Right hindlimb (tissue), 1 donor: Measurements from ENCODE around the gene PTPN14.
"Not testable (repeated sequence)": the region's sequence is repeated elsewhere in the genome, so short reads cannot be mapped to it uniquely, and the experiment has no call there.

ENCODE experiments used
- DNase-seq: peaks from one replicate; pipeline ENCODE4 v3.0.0-alpha.2; 2018

PTPN14 gene

GRCh38 chr1:214506972-214507431 is 44.4 kb downstream of the PTPN14 start:
- no peak for DNase-seq

DNA sequence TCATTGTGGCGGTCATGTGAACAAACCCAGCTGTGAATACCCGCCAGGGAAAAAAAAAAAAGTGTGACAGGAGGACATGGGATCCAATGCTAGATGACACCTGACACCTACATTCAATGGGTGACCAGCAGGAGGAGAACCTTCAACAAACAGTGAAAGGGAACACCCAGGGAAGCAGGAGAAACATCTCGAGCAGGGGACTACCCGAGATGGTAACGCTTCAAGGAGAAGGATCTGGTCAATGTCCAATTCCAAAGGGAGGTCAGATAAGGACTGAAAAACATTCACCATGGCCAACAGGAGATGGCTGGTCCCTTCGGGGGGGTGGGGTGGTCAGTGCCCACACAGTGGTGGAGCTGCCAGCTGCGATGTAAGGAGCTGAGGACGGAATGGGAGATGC is 46.3 kb downstream of the PTPN14 start:
- DNase-seq = no peak

DNA sequence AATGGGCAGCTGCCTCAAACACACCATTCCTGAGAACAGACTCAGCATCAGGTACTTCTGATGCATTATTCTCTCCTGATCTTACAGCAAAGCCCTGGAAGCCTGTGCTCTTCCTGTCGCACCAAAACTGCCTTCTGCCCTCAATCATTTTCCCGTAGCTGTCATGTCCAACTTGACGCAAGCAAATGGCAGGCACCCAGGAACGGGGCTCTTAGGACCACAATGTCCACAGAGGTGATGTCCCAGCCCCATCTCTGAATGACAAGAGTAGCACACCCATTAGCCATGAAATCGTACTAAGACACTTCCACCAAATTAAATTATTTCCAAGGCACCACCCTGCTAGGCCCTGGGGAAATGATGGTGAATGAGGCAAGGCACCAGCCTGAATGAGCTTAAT is 47.1 kb downstream of the PTPN14 start:
- no peak for DNase-seq

DNA sequence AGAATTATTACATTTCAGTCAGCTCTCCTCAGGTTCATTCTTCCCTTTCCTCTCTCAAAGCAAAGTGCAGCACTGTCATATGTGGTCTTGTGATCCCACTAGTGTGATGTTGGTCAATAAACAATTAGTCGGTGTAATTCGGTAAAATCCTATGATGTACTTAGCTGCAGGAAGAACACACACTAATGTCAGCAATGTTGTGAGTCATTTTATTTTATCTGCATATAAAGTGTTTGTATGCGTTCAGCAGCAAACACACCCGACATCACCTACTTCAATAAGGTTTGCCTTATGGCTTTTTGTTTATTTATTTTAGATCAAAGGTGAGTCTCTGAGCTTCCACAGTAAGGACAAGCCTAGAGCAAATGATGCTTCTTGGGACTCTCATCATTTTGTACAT is 47.8 kb downstream of the PTPN14 start:
- no peak for DNase-seq

DNA sequence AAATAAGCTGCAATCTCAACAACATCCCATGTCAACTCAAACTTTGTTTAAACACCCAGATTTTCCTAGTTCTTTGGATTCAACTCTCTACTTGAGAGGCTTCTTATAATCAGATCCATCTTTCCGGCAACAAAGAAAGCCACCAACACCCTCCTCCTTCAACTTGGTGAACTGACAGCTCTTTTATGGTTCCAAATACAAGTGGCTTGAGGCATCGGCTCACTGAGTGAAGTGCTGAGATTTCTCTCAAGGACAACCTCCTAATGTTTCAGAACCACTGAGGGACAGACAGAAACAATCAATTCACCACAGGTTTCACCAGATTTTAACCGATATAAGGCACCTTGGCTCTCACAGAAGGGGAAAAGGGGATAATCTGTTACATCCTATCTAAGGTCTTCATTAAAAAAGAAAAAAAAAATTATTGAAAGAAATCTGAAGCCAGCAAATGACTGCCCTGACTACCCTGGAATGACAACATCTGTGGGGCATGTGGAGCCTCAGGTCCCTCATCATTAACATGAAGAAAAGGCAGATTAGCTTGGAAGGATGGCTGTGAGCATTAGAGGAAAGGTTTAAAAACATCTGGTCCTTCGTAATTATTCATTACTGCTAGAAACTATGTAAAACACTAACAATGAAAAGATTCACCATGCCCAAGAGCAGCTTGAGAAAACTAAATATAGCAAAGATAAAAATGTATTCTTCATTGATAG is 50.9 kb downstream of the PTPN14 start:
- no peak for DNase-seq

DNA sequence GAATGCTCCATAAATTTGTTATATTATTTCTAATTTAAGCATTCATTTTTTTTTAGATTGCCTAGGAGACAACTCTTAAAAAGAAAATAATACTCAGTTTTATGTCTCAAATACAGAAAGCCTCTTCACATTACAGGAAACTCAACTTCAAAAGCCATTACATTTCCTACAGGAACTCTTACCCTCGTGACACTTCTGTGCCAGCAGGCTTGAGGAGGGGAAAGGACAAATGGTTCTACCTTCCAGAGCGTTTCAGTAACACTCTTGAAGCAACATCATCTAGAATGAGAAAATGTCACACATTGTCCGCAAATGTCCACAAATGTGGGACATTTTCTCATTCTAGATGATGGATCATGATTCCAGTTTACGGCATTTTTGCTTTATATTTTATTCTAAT is 51.7 kb downstream of the PTPN14 start:
- no peak for DNase-seq

GRCh38 chr1:214498021-214498420 is 53.4 kb downstream of the PTPN14 start:
- no peak for DNase-seq

- DNase-seq = no peak
Observed at GRCh38 chr1:214496126-214496525, 55.3 kb downstream of the PTPN14 start.

DNA sequence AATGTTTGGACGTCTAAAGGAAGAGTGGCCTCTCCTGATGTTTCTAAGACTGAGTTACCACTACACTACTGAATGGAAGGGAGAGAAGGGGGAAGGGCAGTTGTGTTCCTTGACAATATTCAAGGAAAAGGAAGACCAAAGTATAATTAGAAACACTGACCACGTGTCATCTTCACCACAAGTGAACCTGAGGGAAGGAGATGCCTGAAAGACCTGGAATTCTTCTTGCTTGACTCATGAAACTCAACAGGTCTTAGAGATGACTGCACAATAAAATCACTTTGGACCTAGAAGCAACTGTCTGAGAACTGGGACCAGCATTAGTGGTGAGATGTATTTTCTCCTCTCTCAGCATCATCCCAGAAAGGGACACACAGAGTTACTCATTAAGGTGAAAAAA is 56.7 kb downstream of the PTPN14 start:
- DNase-seq = no peak

DNA sequence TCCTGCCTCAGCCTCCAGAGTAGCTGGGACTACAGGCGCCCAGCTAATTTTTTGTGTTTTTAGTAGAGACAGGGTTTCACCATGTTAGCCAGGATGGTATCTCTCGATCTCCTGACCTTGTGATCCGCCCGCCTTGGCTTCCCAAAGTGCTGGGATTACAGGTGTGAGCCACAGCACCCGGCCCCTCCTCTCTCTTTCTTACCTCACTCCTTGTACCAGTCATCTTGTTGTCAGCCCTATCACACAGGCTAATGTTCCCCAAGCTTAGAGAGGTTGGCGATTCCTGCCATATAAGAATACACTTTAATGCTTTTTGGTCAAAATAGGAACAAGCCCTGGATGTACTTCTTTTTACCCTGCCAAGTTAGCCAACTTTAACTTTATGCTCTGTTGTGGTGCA is 57.2 kb downstream of the PTPN14 start:
- not testable (repeated sequence) for DNase-seq

DNA sequence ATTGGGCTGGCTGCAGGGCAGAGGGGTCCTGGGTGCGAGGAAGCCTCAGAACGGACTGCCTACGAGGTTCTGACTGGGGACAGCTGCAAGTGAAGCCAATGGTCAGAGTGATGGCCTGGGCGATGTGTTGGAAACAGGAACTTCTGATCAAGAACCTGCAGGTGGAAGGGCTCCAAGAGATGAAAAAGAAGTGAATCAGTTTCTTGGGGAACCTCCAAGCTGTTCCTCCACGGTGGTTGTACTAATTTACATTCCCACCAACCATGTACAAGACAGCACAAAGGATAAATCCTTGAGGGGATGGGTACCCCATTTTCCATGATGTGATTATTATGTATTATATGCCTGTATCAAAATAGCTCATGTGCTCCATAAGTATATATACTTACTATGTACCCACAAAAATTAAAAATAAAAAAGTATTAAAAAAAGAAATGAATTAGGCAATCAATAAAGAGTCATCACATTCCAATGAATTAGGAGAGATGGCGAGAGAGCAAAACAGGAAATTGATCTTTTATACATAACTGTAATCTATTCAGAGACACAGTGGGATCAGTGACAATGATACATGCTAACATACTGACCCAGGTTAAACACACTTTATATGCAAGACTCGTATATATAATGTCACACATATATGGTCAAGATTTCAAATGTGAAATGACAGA is 58.1 kb downstream of the PTPN14 start:
- no peak for DNase-seq

GRCh38 chr1:214492401-214493075 is 58.9 kb downstream of the PTPN14 start:
- DNase-seq = no peak

DNA sequence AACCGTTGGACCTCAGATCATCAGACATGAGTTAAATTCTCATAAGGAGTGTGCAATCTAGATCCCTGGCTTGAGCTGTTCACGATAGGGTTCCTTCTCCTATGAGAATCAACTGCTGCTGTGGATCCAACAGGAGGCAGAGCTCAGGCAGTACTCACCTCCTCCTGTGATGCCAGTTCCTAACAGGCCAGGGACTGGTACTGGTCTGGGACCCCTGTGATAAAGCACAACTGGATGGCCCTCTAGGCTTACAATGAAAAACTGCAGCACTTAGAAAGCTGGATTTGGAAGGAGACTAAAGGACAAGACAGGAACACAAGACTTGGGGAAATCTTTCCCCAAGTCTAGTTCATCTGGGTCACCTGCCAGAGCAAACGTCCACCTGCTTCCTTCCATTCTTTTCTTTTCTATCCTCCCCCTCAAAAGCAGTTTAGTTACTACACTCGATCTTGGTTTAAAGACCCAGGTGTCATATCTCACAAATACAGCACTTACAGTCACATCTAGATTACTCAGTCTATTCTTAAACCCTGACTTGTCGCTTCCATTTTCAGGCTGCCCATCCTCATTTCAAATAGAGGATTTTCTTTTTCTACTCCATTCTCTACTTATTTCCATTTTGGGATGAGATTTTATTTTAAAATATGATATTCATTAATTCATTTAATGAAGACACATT is 59.8 kb downstream of the PTPN14 start:
- DNase-seq = no peak

DNA sequence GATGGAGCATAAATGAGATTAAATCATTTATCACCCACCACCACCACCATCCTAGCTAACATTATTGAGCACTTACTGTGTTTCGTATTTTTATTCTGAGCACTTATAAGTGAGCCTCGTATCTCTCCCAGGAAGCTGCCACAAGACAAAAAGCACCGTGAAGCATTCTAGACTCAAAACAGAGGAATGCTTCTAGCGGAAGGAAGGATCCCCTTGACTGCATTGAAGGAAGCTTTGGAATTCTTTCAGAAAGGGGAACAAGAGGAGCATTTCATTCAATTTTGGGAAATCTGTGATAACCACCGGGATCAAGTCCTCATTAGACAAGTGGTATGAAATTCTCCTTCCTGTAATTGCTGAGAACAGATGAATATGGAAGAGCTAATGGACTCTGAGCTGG is 66.3 kb downstream of the PTPN14 start:
- no peak for DNase-seq

- not testable (repeated sequence) for DNase-seq
Observed at GRCh38 chr1:214483180-214483579, 68.2 kb downstream of the PTPN14 start.

DNA sequence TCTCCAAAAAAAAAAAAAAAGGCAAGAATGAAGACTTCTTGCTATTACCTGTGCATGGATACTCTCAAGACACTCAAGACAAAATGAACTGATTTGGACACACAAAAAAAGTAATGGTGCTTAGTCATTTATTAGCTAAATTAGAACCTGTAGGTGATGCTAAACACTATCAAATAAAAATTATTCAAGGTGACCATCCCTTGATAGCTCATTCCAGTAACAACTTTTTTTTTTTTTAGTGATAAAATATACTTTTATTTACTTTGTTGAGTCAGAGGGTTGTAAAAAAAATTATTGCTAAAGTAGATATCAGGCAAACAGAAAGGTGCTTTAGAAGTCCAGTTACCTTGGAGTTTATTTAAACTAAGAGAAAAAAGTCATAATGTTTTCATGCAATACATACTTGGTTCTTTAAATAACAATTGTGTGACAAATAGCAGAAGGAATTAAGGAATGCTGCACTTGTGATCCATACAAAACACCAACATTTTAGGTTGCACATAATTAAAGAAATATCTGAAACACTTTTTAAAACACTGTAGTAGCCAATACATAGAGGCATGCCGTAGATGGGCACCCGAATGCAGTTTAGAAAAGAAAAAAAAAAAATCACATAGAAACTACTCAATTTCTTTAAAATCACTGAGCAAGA is 69.3 kb downstream of the PTPN14 start:
- not testable (repeated sequence) for DNase-seq

GRCh38 chr1:214476986-214477870 is 74.2 kb downstream of the PTPN14 start:
- DNase-seq = no peak

GRCh38 chr1:214476229-214476985 is 75.0 kb downstream of the PTPN14 start:
- no peak for DNase-seq

DNA sequence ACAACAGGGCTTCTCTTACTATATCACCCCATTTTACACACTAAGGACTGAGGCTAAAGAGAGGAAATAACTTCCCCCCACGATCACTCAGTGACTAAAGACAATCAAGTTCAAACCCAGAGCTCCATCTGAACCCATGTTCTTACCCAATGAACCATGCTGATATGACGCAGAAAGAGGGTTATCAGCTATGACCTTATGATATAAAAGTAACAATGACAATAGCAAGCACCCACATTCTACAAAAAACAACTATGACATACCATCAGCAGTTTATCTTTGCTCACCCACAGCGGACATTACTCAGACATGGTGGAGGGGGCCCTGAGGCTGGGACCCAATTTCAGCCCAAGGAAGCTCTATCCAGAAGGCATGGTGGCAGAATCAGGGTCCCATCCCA is 75.7 kb downstream of the PTPN14 start:
- DNase-seq = no peak

DNA sequence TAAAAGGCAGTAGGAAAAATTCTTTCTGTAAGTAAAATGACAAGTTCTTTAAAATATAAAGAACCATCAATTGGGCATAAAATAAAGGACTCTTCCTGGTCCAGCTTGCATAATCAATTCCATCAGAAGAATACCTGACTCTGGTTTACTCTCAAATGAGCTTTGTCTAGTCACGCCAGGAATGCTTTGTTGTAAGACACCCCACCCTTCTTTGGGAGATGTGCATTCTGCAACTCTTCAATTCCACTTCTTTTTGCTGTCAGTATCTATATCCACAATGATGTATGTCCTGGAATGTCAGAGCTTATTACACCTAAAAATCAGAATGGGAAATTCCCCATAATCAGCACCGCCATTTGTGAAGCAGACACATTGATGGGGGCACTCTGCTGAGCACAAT is 76.1 kb downstream of the PTPN14 start:
- DNase-seq = no peak

DNA sequence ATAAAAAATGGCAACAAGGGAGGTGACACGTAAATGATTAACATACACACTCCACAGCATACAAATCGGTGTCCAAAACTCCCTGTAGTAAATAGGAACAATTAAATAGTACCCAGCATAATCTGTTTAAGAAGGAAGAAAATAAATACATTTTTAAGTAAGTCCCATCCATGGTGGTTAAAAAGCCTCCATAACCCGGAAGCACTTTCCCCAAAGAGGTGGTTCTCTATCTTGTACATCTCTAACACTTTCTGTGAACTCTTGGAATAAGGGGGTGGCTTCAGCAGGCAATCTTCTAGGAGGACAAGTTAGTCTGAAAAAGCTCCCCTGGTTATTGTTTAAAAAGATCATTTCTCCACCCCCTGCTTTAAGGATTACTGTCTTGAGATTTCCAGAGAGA is 76.9 kb downstream of the PTPN14 start:
- DNase-seq = no peak
